HEK293 (cell line): ENCODE data around the gene OR10G7.

Experiments
- CTCF ChIA-PET: fragments of 350-600 bp; formaldehyde crosslinking; extraction: SDS; loops from one replicate; lab custom pipeline; 2021; ENCODE audit warnings: antibody characterized with exemption; lab: Yijun Ruan, JAX
- POLR2A ChIA-PET: fragments of 300-600 bp; formaldehyde crosslinking; extraction: SDS; loops from one replicate; lab custom pipeline; 2020; ENCODE audit warnings: antibody characterized with exemption, inconsistent platforms; lab: Yijun Ruan, JAX
- H3K27ac ChIP-seq: fragments of 200-500 bp; sonication (Bioruptor generic); 2 replicates; pipeline ENCODE4 v1.5.1; 2014; ENCODE audit warnings: low read depth, low read length, control low read depth, inconsistent platforms; ENCODE audit errors: extremely low read depth
- H3K36me3 ChIP-seq, 2 experiments: fragments of 200-500 bp in 1 of 2; sonication (Bioruptor generic) in 1 of 2; 1 replicate in 1 of 2; 2 replicates in 1 of 2; pipeline ENCODE4 v1.5.1; 2014 to 2017; ENCODE audit warnings: inconsistent platforms in 2 of 2, low read length in 2 of 2; ENCODE audit not compliant: control insufficient read depth in 2 of 2, insufficient read depth in 1 of 2
- H3K4me1 ChIP-seq: fragments of 200-500 bp; sonication (Bioruptor generic); 2 replicates; pipeline ENCODE4 v1.5.1; 2014; ENCODE audit warnings: mild to moderate bottlenecking, low read length, inconsistent platforms; ENCODE audit not compliant: control insufficient read depth, insufficient read depth
- H3K4me3 ChIP-seq: 2 replicates; pipeline ENCODE4 v1.5.1; 2011; ENCODE audit warnings: low read depth, mild to moderate bottlenecking, control low read depth, low read length, moderate library complexity
- H3K9me3 ChIP-seq: fragments of 200-500 bp; sonication (Bioruptor generic); 2 replicates; pipeline ENCODE4 v1.5.1; 2014; ENCODE audit warnings: low read depth, low read length, inconsistent platforms; ENCODE audit not compliant: control insufficient read depth, insufficient read depth
- BCL11A ChIP-seq: fragments of 450-650 bp; formaldehyde crosslinking; IDR thresholded peaks from 2 replicates; pipeline ENCODE4 v1.5.1; 2016; ENCODE audit warnings: low read depth, missing biosample characterization, missing genetic modification characterization
- BCL11B ChIP-seq: fragments of 450-650 bp; formaldehyde crosslinking; IDR thresholded peaks from 2 replicates; pipeline ENCODE4 v1.5.1; 2016; ENCODE audit warnings: low read depth, missing biosample characterization, missing genetic modification characterization
- EGR2 ChIP-seq: fragments of 450-650 bp; formaldehyde crosslinking; IDR thresholded peaks from 2 replicates; pipeline ENCODE4 v1.5.1; 2016; ENCODE audit warnings: low read depth, missing biosample characterization, missing genetic modification characterization
- GLIS1 ChIP-seq: fragments of 450-650 bp; formaldehyde crosslinking; IDR thresholded peaks from 2 replicates; pipeline ENCODE4 v1.5.1; 2016; ENCODE audit warnings: missing biosample characterization, missing genetic modification characterization
- KLF10 ChIP-seq: fragments of 450-650 bp; IDR thresholded peaks from 2 replicates; pipeline ENCODE4 v1.5.1; 2018; ENCODE audit warnings: missing biosample characterization, mild to moderate bottlenecking, missing genetic modification characterization
- KLF8 ChIP-seq: fragments of 450-650 bp; formaldehyde crosslinking; IDR thresholded peaks from 2 replicates; pipeline ENCODE4 v1.5.1; 2016; ENCODE audit warnings: missing biosample characterization, missing genetic modification characterization
- KLF9 ChIP-seq: fragments of 450-650 bp; formaldehyde crosslinking; IDR thresholded peaks from 2 replicates; pipeline ENCODE4 v1.5.1; 2016; ENCODE audit warnings: missing biosample characterization, missing genetic modification characterization, low read depth
- REST ChIP-seq: fragments of 450-650 bp; formaldehyde crosslinking; IDR thresholded peaks from 2 replicates; pipeline ENCODE4 v1.5.1; 2016; ENCODE audit warnings: missing biosample characterization, missing genetic modification characterization
- ZBTB17 ChIP-seq: fragments of 450-650 bp; formaldehyde crosslinking; IDR thresholded peaks from 2 replicates; pipeline ENCODE4 v1.5.1; 2016; ENCODE audit warnings: missing biosample characterization, missing genetic modification characterization
- ZBTB20 ChIP-seq: fragments of 450-650 bp; formaldehyde crosslinking; IDR thresholded peaks from 2 replicates; pipeline ENCODE4 v1.5.1; 2016; ENCODE audit warnings: missing biosample characterization, missing genetic modification characterization
- ZFHX2 ChIP-seq: fragments of 450-650 bp; formaldehyde crosslinking; conservative IDR thresholded peaks from 2 replicates; pipeline ENCODE4 v1.5.1; 2016; ENCODE audit warnings: missing biosample characterization, missing genetic modification characterization
- ZNF112 ChIP-seq: fragments of 450-650 bp; formaldehyde crosslinking; IDR thresholded peaks from 2 replicates; pipeline ENCODE4 v1.5.0; 2017; ENCODE audit warnings: missing biosample characterization, missing genetic modification characterization
- ZNF121 ChIP-seq: fragments of 450-650 bp; formaldehyde crosslinking; IDR thresholded peaks from 2 replicates; pipeline ENCODE4 v1.5.1; 2016; ENCODE audit warnings: missing biosample characterization, missing genetic modification characterization
- ZNF2 ChIP-seq: fragments of 450-650 bp; formaldehyde crosslinking; IDR thresholded peaks from 2 replicates; pipeline ENCODE4 v1.5.1; 2016; ENCODE audit warnings: missing biosample characterization, missing genetic modification characterization
- ZNF24 ChIP-seq: fragments of 450-650 bp; formaldehyde crosslinking; IDR thresholded peaks from 2 replicates; pipeline ENCODE4 v1.5.1; 2016; ENCODE audit warnings: missing biosample characterization, missing genetic modification characterization
- ZNF26 ChIP-seq: fragments of 450-650 bp; formaldehyde crosslinking; IDR thresholded peaks from 2 replicates; pipeline ENCODE4 v1.5.1; 2016; ENCODE audit warnings: missing biosample characterization, missing genetic modification characterization
- ZNF280D ChIP-seq: fragments of 450-650 bp; formaldehyde crosslinking; IDR thresholded peaks from 2 replicates; pipeline ENCODE4 v1.5.1; 2016; ENCODE audit warnings: missing biosample characterization, missing genetic modification characterization
- ZNF423 ChIP-seq: fragments of 450-650 bp; formaldehyde crosslinking; IDR thresholded peaks from 2 replicates; pipeline ENCODE4 v1.5.1; 2016; ENCODE audit warnings: missing biosample characterization, missing genetic modification characterization
- ZNF621 ChIP-seq: fragments of 450-650 bp; formaldehyde crosslinking; IDR thresholded peaks from 2 replicates; pipeline ENCODE4 v1.5.1; 2017; ENCODE audit warnings: missing biosample characterization, missing genetic modification characterization
- ZNF654 ChIP-seq: fragments of 450-650 bp; formaldehyde crosslinking; IDR thresholded peaks from 2 replicates; pipeline ENCODE4 v1.5.1; 2016; ENCODE audit warnings: low read depth, missing biosample characterization, missing genetic modification characterization
- ZNF670 ChIP-seq: fragments of 450-650 bp; formaldehyde crosslinking; IDR thresholded peaks from 2 replicates; pipeline ENCODE4 v1.5.1; 2016; ENCODE audit warnings: missing biosample characterization, missing genetic modification characterization, low read depth
- ZNF747 ChIP-seq: fragments of 450-650 bp; formaldehyde crosslinking; IDR thresholded peaks from 2 replicates; pipeline ENCODE4 v1.5.1; 2016; ENCODE audit warnings: missing biosample characterization, missing genetic modification characterization

The OR10G7 gene

GRCh38 chr11:124069429-124070401 is 28.6 kb upstream of the OR10G7 start:
- Histone ChIP-seq H3K27ac (no peak overlapping the region), H3K4me1 (no peaks in the 10 kb centered on the region), H3K4me3 (peak overlapping the region; percentile 27), H3K36me3 (no peaks in the 10 kb centered on the region), H3K9me3 (no peaks in the 10 kb centered on the region)
- ChIA-PET POLR2A (interaction anchor here (0.9 kb wide), 1 partner anchor 45 kb away, joined by 4 read pairs; the partner anchor contains the start of gene VWA5A), CTCF (interaction anchor here (0.5 to 4.9 kb wide), 31 partner anchors 8 to 531 kb away, joined by 3 to 57 read pairs (median 4); no protein-coding TSS in a partner anchor)
- TF ChIP-seq REST (tag by site-specific recombination) (no peak), ZNF670 (tag by site-specific recombination) (no peak), ZNF112 (tag by site-specific recombination) (no peak), ZNF621 (tag by site-specific recombination) (no peak), ZBTB17 (tag by site-specific recombination) (0 out of 2 replicates have a peak, but pooled peaks have one; percentile 12), BCL11A (tag by site-specific recombination) (no peak), EGR2 (tag by site-specific recombination) (0 out of 2 replicates have a peak, but pooled peaks have one; percentile 14), ZBTB20 (tag by site-specific recombination) (no peak), GLIS1 (tag by site-specific recombination) (peak; percentile 26; the same call in 1 of the 2 replicates), ZNF2 (tag by site-specific recombination) (peak; percentile 87), KLF9 (tag by site-specific recombination) (peak; percentile 83), ZFHX2 (tag by site-specific recombination) (peak; percentile 37; the same call in 1 of the 2 replicates), KLF8 (tag by site-specific recombination) (0 out of 2 replicates have a peak, but pooled peaks have one; percentile 19), ZNF26 (no peak), ZNF654 (peak; percentile 65), KLF10 (tag by site-specific recombination) (peak; percentile 73; the same call in 1 of the 2 replicates), ZNF747 (tag by site-specific recombination) (no peak)

GRCh38 chr11:124068601-124069110 is 27.5 kb upstream of the OR10G7 start:
- Histone ChIP-seq H3K9me3 (no peaks in the 10 kb centered on the region), H3K4me3 (no peak overlapping the region), H3K27ac (no peak overlapping the region), H3K4me1 (no peaks in the 10 kb centered on the region), H3K36me3 (no peaks in the 10 kb centered on the region)
- TF ChIP-seq ZNF423 (tag by site-specific recombination) (no peak), ZNF280D (no peak), BCL11B (tag by site-specific recombination) (no peak), ZNF24 (tag by site-specific recombination) (no peak), ZBTB20 (tag by site-specific recombination) (no peak), ZNF121 (tag by site-specific recombination) (no peak)
- POLR2A ChIA-PET: no interaction called here
- CTCF ChIA-PET: interaction anchor here (0.6 to 3.6 kb wide), 22 partner anchors 9 to 517 kb away, joined by 3 to 24 read pairs (median 4); no protein-coding TSS in a partner anchor
